NCI-H1694 treated with DMSO at 0.1 percent for 48 hours (cell line): Measurements from ENCODE around the gene AP2A2.

Experiments
- DNase-seq: peaks from one replicate; lab custom pipeline; 2025; lab: John Stamatoyannopoulos, UW

The AP2A2 gene

GRCh38 chr11:1057806-1058205, 132.1 kb downstream of the AP2A2 start:
- DNase-seq: no peak

GRCh38 chr11:1059759-1060158, 134.1 kb downstream of the AP2A2 start:
- DNase-seq: no peak

GRCh38 chr11:1060410-1060809, 134.7 kb downstream of the AP2A2 start:
- no peak for DNase-seq

GRCh38 chr11:1060852-1061616, 135.4 kb downstream of the AP2A2 start:
- DNase-seq: no peak
